GM18870 (cell line): ENCODE results near the gene RNASEH2B.

Experiments
- ATAC-seq: cut with Tn5 transposase; IDR thresholded peaks from one replicate; pipeline ENCODE4 v1.9.1; 2021; ENCODE audit warnings: moderate library complexity; ENCODE audit not compliant: unreplicated experiment

The RNASEH2B gene

DNA sequence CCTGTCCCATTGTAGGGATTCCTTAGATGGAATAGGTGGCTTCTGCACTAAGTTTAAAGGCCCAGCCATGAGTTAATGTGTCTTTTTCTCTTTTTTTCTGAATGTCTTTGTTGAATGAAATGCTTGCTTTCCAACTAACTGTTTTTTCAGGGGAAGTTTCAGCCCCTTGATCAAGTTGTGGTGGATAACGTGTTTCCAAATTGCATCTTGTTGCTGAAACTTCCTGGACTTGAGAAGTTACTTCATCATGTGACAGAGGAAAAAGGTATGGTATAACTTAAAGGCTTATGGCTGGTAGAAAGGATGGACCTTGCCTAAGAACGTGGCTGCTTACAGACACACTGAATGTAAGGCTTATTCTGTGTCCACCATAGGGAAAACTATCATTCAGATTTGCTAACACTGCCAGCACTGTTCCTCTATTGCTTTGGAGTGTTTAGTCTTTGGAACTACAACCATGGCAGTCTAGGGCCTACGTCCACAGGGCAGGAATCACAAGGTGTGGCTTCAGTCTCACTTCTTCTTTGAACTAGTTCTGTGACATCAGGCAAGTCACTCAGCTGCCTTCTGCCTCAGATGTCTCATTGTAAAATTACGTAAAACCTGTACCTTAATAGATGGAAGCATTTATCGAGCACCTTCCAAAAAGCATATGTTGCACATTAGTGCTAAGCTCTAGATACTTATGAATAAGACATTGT, 25.3 kb downstream of the RNASEH2B start:
- ATAC-seq, result no peak

DNA sequence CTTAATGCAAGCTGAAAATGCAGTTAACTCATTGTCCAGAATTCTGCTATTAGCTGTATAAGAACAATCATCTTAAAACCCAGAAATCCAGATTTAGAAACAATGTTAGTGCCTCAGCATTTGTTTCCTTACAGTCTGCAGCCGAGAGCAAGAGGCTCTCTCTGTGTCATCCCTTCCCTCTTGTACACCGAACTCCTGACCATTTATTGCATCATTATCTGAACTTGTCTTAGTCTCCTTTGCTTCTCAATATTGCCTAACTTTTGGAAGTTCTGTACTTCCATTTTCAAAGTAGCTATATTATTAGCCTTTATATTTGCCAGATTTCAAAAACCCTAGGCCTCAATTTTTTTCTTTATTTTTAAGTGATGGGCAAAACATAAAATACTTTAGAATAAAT, 27.1 kb downstream of the RNASEH2B start:
- no peak for ATAC-seq

GRCh38 chr13:50940509-50940908, 30.9 kb downstream of the RNASEH2B start:
- ATAC-seq, result no peak

- no peak for ATAC-seq
Observed at GRCh38 chr13:50941146-50941545, 31.6 kb downstream of the RNASEH2B start.

- ATAC-seq, result no peak
Observed at GRCh38 chr13:50942630-50943311, 33.2 kb downstream of the RNASEH2B start.

DNA sequence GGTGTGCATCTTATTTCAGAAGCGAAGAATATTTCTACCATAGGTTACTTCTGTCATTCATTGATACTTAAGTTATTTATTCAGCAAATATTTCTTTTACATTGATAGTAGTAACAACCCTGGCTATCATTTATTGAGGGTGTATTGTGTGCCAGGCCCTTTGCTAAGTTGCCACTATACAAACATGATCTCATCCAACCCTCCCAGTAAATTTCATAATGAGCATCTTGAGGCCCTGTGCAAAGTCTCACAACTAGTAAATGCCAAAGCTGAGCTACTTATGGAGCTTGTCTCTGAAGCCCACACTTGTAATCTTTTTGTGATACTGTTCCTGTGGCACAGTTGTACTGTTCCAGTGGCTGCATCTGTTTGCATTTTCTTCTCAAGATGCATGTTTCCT, 36.1 kb downstream of the RNASEH2B start:
- ATAC-seq, result no peak

- ATAC-seq, result no peak
Observed at GRCh38 chr13:50948601-50949000, 39.0 kb downstream of the RNASEH2B start.

DNA sequence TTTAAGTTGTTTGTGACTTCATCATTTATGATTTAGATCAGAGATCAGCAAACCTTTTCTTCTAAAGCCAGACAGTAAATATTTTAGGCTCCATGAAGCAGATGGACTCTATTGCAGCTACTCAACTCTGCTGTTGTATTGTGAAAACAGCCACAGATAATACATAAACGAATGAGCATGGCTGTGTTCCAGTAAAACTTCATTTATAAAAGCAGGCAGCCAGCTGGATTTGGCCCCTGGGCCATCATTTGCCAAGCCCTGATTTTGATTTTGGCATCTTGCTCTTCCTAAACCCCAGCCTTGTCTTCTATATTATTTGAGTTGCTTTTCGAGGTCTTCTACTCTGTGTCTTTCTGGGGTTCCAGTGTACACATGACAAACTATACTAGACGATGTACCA, 41.3 kb downstream of the RNASEH2B start:
- ATAC-seq, result no peak

DNA sequence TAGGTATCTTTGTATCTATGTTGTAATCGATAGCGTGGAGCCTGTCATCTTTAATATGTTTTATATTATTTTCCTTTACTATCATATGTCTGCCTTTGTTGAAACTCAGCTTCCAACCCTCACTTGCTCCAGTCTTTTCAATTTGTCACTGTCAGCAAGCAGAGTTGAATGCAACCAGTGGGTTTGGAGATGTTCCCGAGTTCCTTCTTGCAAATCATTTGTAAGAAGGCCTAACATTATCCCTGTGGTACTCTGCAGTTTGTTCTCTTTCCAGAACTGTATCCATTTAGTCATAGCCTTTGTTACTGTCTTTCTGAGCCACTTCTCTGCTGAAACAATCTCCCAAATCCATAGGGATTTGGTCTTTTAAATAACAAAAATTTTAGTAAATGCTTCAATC, 41.8 kb downstream of the RNASEH2B start:
- no peak for ATAC-seq

DNA sequence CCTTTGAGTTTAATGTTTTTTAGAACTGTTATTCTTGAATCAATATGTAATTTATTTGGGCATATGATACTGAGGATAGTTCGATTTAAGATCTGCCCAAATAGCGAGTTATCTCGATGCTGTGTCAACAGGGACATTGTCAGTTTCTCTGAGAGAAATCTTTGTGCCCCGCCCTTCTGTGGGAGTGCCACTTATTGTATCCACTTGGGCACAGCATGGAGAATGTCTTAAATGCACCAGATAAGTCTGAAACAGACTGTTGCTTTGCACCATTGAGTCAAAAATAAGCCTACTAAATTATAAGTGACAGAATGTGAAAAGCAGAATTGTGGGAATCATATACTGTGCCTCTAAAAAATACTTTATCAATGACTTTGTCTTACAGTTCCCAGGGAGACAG, 45.6 kb downstream of the RNASEH2B start:
- ATAC-seq, result no peak

GRCh38 chr13:50955798-50956197, 46.2 kb downstream of the RNASEH2B start:
- ATAC-seq, result no peak

DNA sequence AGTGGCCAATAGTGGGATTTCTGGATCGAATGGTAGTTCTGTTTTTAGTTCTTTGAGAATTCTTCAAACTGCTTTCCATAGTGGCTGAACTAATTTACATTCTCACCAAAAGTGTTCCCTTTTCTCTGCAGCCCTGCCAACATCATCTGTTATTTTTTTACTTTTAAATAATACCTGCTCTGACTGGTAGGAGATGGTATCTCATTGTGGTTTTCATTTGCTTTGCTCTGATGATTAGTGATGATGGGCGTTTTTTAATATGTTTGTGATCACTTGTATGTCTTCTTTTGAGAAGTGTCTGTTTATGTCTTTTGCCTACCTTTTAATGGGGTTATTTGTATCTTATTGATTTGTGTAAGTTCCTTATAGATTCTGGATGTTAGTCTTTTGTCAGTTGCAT, 48.0 kb downstream of the RNASEH2B start:
- ATAC-seq, result no peak

- ATAC-seq, result no peak
Observed at GRCh38 chr13:50969691-50970090, 60.1 kb downstream of the RNASEH2B start.

GRCh38 chr13:50970956-50971355, 61.4 kb downstream of the RNASEH2B start:
- ATAC-seq, result no peak

DNA sequence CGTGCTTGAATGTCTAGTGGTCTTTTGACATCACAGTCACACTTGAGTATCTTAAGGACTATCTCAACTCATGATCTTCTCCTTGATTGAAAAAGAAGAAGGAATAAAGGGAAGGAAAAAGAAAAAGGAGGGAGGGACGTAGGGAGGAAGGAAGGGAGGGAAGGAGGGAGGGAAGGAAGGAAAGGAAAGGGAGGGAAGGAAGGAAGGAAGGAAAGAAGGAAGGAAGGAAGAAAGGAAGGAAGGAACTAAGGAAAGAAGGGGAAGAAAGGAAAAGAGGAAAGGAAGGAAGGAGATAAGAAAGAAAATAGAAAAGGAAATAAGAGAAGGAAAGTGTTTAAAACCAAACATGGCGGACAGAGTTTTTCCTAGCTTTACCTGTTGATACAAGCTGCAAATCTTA, 64.7 kb downstream of the RNASEH2B start:
- no peak for ATAC-seq

- no peak for ATAC-seq
Observed at GRCh38 chr13:50979187-50979586, 69.6 kb downstream of the RNASEH2B start.

DNA sequence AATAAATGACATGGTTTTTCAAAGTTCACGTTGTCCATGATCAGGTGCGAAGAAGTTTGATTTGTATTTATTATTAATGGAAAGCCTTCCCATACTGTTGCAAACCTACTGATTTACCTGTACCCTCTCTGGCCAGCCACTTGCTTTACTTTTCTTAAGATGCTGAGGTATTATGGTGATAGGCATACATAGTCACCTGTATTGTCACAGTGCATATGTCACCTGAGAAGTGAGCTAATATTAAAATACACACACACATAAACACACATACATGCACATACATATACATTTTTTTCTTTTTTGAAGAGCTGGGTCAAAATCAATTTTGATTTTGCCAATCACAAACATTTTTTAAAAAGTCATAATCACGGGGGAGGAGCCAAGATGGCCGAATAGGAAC, 72.1 kb downstream of the RNASEH2B start:
- no peak for ATAC-seq

DNA sequence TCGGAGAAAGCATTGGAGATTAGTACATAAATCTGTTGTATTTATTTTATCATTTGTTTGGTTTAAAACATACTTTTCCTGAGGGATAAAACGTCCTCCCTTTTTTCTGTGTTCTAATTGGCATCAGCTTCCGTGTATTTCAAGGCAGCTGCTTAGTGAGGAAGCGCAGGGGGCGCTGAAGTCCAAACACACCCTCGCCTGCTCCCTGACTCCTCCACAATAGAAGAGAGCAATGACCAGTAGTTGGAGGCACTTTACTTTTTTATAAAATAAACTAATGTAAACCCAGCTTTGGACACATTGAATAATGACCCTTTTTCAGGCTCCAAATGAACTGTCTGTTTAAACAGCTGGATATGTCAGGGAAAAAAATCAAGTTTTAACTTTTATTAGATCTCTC, 79.9 kb downstream of the RNASEH2B start:
- ATAC-seq, result no peak

DNA sequence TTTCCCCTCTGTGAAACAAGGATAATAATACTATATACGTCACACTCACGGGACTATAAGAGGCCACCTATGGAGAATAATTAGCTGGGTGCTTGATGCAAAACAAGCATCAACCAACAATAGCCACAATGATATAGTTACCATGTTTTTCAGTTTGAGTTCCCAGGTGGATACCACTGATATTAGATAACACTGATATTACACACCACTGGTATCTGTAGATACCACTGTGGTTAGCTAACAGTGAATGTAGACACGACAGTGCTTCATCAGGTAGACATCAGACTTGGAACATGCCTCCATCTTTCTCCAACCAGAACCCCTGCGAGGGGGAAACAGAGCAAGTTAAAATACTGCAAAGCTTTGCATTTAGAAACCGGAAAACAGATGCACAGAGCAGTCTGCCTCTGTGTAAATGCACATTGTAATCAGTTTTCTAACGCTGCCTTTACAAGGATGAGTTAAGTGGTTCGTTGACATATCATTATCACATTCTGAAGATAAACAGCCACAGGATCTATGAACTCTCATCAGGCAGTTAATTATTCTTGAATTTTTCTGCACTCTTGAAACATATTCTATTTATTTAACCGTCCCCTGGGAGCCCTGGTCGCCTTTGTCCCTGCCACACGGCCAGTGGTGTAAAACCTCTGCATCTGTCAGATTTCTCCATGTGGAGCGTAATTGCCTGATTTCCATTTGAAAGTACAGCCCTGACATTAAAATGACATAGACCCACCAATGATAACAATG, 80.7 kb downstream of the RNASEH2B start:
- ATAC-seq, result no peak

DNA sequence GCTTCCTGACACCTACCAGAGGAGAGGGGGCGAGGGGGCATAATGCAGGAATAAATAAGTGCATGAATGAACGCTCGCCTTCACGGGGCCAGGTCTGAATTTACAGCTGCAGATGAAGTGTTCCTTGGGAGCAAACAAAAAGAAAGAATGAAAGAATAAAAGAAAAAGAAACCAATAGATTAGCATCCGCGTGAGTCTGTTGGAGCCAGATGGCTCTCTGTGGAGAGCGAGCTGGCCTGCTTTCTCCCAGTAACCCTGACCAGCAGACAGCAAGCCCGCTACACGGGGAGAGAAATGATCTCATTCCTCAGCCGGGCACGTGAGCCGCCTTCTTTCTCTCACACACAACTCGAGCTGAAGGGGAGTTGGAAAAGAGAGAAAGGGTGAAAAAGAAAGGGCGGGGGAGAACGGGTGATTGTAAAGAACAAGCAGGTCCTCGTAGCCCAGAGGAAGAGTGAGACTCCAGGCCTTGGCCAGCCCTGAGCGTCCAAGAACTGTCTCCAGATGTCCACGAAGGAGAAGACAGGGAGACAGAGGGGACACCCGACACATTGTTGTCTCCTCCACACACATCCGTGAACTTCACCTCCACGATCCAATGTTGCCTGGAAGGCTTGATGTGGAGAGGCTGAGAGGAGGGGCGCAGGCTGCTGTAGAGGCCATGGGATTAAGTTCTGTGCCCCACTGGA, 81.4 kb downstream of the RNASEH2B start:
- ATAC-seq, result no peak
